ENCODE results near the gene MLN. TPM values are rescaled to one million over a fixed set of nuclear protein-coding genes. Genes with fewer than 3 reads are reported as not detected.
A peak's percentile ranks its signal among the peaks of the same experiment; 100 is the strongest.

MLN gene
- total RNA-seq, 1 experiment from 2014 or later, result not detected

- Histone ChIP-seq H2AFZ (ENCODE audit: low read length) (no peak overlapping the region), H3K79me1 (ENCODE audit: insufficient read depth, low read depth, low read length, poor library complexity, severe bottlenecking) (no peaks in the 10 kb centered on the region), H2BK120ac (ENCODE audit: low read depth, low read length, poor library complexity, severe bottlenecking) (no peak overlapping the region), H3K9ac (ENCODE audit: extremely low read depth, insufficient read length, low read length) (no peak overlapping the region), H4K20me1 (ENCODE audit: control insufficient read depth, insufficient read depth, insufficient read length) (no peaks in the 10 kb centered on the region), H3K23me2 (ENCODE audit: insufficient read length, low read depth, low read length, poor library complexity, severe bottlenecking) (no peaks in the 10 kb centered on the region), H3K14ac (ENCODE audit: insufficient read depth, low read length) (no peak overlapping the region), H4K91ac (ENCODE audit: insufficient read length, low read depth, low read length) (no peak overlapping the region), H2BK5ac (ENCODE audit: insufficient read length, low read length) (no peak overlapping the region), H3K9me3 (ENCODE audit: control insufficient read depth, low read depth, low read length) (no peaks in the 10 kb centered on the region), H2BK12ac (ENCODE audit: insufficient read length, low read depth, low read length) (no peak overlapping the region), H3K4me1 (ENCODE audit: insufficient read depth, low read length) (peaks cover 10% of the 10 kb centered on the region), H2BK20ac (ENCODE audit: low read depth, low read length, poor library complexity, severe bottlenecking) (no peak overlapping the region), H3K4ac (ENCODE audit: low read depth, low read length) (no peak overlapping the region), H3K27ac (ENCODE audit: insufficient read length, low read depth, low read length) (no peak overlapping the region), H3K79me2 (ENCODE audit: insufficient read depth, low read length) (no peaks in the 10 kb centered on the region), H4K8ac (replicated peaks; ENCODE audit: insufficient read length, low read depth, low read length) (no peak overlapping the region), H3K56ac (ENCODE audit: insufficient read length, low read depth, low read length) (no peak overlapping the region), H3T11ph (ENCODE audit: low read length) (no peak overlapping the region), H2BK15ac (ENCODE audit: low read depth, low read length) (no peak overlapping the region), H3K27me3 (ENCODE audit: insufficient read depth, low read length) (no peaks in the 10 kb centered on the region), H4K5ac (ENCODE audit: insufficient read length, low read depth, low read length) (no peak overlapping the region), H3K18ac (ENCODE audit: insufficient read length, low read depth, low read length) (no peak overlapping the region), H3K4me2 (ENCODE audit: insufficient read depth, insufficient read length, low read length) (no peak overlapping the region), H2AK5ac (ENCODE audit: insufficient read length, low read length) (no peak overlapping the region), H3K23ac (ENCODE audit: insufficient read length, low read depth, low read length) (no peak overlapping the region)
- Mint-ChIP-seq H3K4me3 (no peak overlapping the region), H3K4me1 (peaks cover 42 to 43% of the 10 kb centered on the region in 2 experiments), H3K9me3 (peaks cover 0 to 3% of the 10 kb centered on the region in 2 experiments; a peak in 2 of 5 replicates), H3K27ac (peak overlapping the region in 2 of 3 experiments; percentile 74 to 89; a peak in 2 of 7 replicates), H3K27me3 (ENCODE audit: low read depth) (peaks cover 10% of the 10 kb centered on the region), H3K36me3 (ENCODE audit: insufficient read depth in 1 of 3, low read depth in 3 of 3) (peaks cover 9 to 37% (median 35%) of the 10 kb centered on the region in 3 experiments)
- DNase-seq, result no peak
- TF ChIP-seq CTCF (conservative IDR thresholded peaks at IDR 0.05), result no peak
- no CpG with 5 or more reads among the region's 3 CpGs for WGBS (ENCODE audit: extremely low coverage, insufficient read length, low lambda C conversion rate)
Observed at GRCh38 chr6:33770833-33771145, 33.0 kb downstream of the MLN start.

Data from H9 (cell line).